ENCODE results near the gene SLAIN2. TPM values are rescaled to one million over a fixed set of nuclear protein-coding genes. Genes with fewer than 3 reads are reported as not detected.

Gene SLAIN2
- total and polyA plus RNA-seq, 2 experiments from 2014 or later = 21.9 to 27.9 TPM

DNA sequence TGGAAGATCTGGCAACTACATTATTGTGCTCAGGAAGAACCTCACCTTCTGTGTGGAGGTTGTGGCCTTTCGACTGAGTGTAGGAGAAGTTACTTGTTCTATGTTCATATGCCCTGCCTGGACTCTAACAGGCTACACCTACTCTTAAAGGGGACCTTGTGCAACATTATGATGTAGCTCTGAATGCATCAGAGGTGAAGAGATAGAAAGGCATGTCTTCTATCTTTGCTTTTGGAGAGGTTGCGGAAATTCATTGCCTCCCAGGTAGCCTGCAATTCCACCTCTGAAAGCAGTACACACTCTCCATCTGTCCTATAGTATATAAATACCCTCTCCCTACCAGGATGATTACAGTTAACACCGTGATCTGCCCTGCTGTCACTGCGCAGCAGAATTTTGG, 7.1 kb upstream of the SLAIN2 start:
- no peak overlapping the region for H3K4me2 ChIP-seq
- H2AFZ ChIP-seq = no peak overlapping the region
- no peak overlapping the region for H3K4me3 ChIP-seq
- H4K20me1 ChIP-seq (replicated peaks; ENCODE audit: insufficient read depth) = no peaks in the 10 kb centered on the region
- H3K27ac ChIP-seq (ENCODE audit: low read depth) = no peak overlapping the region
- H3K27me3 ChIP-seq (ENCODE audit: insufficient read depth) = no peaks in the 10 kb centered on the region
- Mint-ChIP-seq H3K36me3 (ENCODE audit: low read depth) (no peaks in the 10 kb centered on the region), H3K9me3 (no peaks in the 10 kb centered on the region), H3K4me3 (no peak overlapping the region), H3K27ac (no peak overlapping the region), H3K27me3 (ENCODE audit: insufficient read depth, low read depth, poor library complexity) (peaks cover 2% of the 10 kb centered on the region), H3K4me1 (peaks cover 5% of the 10 kb centered on the region)
- ATAC-seq (no peak), DNase-seq (ENCODE audit: low spot score) (no peak)
- no peaks in the 10 kb centered on the region for H3K36me3 ChIP-seq (ENCODE audit: insufficient read depth)
- no peaks in the 10 kb centered on the region for H3F3A ChIP-seq (replicated peaks; ENCODE audit: low read depth)
- H3K4me1 ChIP-seq (ENCODE audit: insufficient read depth) = peaks cover 8% of the 10 kb centered on the region; the same call in 1 of the 2 replicates
- H3K9me2 ChIP-seq (ENCODE audit: insufficient read depth) = no peaks in the 10 kb centered on the region
- no peaks in the 10 kb centered on the region for H3K79me2 ChIP-seq (replicated peaks; ENCODE audit: insufficient read depth)
- TF ChIP-seq JUNB (IDR thresholded peaks at IDR 0.05; ENCODE audit: unreplicated experiment) = no peak

DNA sequence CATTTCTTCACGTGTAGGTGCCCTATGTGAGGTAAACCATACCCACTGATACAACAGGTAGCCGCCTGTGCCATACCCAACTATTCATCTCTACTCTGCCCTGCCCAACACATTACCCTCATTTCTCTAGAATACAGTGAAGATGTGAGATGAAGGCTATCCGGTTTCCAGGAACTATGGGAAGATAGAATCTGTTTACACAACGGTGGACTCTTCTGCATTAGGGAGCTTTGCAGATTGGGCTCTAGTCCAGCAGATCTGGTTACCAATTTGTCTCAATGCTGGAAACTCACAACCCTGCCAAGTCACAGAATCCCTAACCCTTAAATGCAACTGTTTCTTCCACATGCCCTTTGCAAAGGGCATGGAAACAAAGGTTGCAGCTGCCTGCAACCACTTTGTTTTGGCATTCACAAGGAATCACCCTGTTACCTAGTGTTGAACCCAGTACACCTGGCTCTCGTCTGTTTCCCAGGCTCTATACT, 6.4 kb upstream of the SLAIN2 start:
- Mint-ChIP-seq H3K4me1 (peaks cover 10% of the 10 kb centered on the region), H3K27me3 (ENCODE audit: insufficient read depth, low read depth, poor library complexity) (peaks cover 2% of the 10 kb centered on the region), H3K27ac (no peak overlapping the region), H3K36me3 (ENCODE audit: low read depth) (no peaks in the 10 kb centered on the region), H3K9me3 (no peaks in the 10 kb centered on the region; the same call in 2 of the 3 replicates), H3K4me3 (no peak overlapping the region)
- ATAC-seq (no peak), DNase-seq (ENCODE audit: low spot score) (no peak)
- Histone ChIP-seq H3K27ac (ENCODE audit: low read depth) (no peak overlapping the region), H3K4me2 (no peak overlapping the region), H3K36me3 (ENCODE audit: insufficient read depth) (no peaks in the 10 kb centered on the region), H3K4me1 (ENCODE audit: insufficient read depth) (peaks cover 15% of the 10 kb centered on the region), H3K4me3 (no peak overlapping the region), H3K9me2 (ENCODE audit: insufficient read depth) (no peaks in the 10 kb centered on the region), H3K79me2 (replicated peaks; ENCODE audit: insufficient read depth) (no peaks in the 10 kb centered on the region), H2AFZ (no peak overlapping the region), H3F3A (replicated peaks; ENCODE audit: low read depth) (no peaks in the 10 kb centered on the region), H3K27me3 (ENCODE audit: insufficient read depth) (no peaks in the 10 kb centered on the region), H4K20me1 (replicated peaks; ENCODE audit: insufficient read depth) (no peaks in the 10 kb centered on the region)
- TF ChIP-seq CREB1 (CRISPR knock-in tag; IDR thresholded peaks at IDR 0.05; ENCODE audit: low read depth) (no peak), ZNF114 (CRISPR knock-in tag; IDR thresholded peaks at IDR 0.05) (no peak), EZH2phosphoT487 (IDR thresholded peaks at IDR 0.05; ENCODE audit: unreplicated experiment) (no peak), POLR2AphosphoS5 (IDR thresholded peaks at IDR 0.05; ENCODE audit: low read depth) (no peak), STAT1 (IDR thresholded peaks at IDR 0.05; ENCODE audit: unreplicated experiment) (no peak), NANOG (IDR thresholded peaks at IDR 0.05; ENCODE audit: borderline replicate concordance) (no peak), ZNF331 (CRISPR knock-in tag; IDR thresholded peaks at IDR 0.05; ENCODE audit: low read depth) (no peak)
- TF ChIP-seq, protein P1, sequence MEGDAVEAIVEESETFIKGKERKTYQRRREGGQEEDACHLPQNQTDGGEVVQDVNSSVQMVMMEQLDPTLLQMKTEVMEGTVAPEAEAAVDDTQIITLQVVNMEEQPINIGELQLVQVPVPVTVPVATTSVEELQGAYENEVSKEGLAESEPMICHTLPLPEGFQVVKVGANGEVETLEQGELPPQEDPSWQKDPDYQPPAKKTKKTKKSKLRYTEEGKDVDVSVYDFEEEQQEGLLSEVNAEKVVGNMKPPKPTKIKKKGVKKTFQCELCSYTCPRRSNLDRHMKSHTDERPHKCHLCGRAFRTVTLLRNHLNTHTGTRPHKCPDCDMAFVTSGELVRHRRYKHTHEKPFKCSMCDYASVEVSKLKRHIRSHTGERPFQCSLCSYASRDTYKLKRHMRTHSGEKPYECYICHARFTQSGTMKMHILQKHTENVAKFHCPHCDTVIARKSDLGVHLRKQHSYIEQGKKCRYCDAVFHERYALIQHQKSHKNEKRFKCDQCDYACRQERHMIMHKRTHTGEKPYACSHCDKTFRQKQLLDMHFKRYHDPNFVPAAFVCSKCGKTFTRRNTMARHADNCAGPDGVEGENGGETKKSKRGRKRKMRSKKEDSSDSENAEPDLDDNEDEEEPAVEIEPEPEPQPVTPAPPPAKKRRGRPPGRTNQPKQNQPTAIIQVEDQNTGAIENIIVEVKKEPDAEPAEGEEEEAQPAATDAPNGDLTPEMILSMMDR (conservative IDR thresholded peaks at IDR 0.05; ENCODE audit: low read depth in 2 of 2) = no peak
- TF ChIP-seq, protein P2, sequence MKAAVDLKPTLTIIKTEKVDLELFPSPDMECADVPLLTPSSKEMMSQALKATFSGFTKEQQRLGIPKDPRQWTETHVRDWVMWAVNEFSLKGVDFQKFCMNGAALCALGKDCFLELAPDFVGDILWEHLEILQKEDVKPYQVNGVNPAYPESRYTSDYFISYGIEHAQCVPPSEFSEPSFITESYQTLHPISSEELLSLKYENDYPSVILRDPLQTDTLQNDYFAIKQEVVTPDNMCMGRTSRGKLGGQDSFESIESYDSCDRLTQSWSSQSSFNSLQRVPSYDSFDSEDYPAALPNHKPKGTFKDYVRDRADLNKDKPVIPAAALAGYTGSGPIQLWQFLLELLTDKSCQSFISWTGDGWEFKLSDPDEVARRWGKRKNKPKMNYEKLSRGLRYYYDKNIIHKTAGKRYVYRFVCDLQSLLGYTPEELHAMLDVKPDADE (IDR thresholded peaks at IDR 0.05) = no peak
- TF ChIP-seq, protein P3, sequence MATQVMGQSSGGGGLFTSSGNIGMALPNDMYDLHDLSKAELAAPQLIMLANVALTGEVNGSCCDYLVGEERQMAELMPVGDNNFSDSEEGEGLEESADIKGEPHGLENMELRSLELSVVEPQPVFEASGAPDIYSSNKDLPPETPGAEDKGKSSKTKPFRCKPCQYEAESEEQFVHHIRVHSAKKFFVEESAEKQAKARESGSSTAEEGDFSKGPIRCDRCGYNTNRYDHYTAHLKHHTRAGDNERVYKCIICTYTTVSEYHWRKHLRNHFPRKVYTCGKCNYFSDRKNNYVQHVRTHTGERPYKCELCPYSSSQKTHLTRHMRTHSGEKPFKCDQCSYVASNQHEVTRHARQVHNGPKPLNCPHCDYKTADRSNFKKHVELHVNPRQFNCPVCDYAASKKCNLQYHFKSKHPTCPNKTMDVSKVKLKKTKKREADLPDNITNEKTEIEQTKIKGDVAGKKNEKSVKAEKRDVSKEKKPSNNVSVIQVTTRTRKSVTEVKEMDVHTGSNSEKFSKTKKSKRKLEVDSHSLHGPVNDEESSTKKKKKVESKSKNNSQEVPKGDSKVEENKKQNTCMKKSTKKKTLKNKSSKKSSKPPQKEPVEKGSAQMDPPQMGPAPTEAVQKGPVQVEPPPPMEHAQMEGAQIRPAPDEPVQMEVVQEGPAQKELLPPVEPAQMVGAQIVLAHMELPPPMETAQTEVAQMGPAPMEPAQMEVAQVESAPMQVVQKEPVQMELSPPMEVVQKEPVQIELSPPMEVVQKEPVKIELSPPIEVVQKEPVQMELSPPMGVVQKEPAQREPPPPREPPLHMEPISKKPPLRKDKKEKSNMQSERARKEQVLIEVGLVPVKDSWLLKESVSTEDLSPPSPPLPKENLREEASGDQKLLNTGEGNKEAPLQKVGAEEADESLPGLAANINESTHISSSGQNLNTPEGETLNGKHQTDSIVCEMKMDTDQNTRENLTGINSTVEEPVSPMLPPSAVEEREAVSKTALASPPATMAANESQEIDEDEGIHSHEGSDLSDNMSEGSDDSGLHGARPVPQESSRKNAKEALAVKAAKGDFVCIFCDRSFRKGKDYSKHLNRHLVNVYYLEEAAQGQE (IDR thresholded peaks at IDR 0.05; ENCODE audit: unreplicated experiment) = no peak

Data from GM23338 (cell line).